HG03378 (cell line): ENCODE results near the gene IL1RAPL1.

Experiments
- ATAC-seq: cut with Tn5 transposase; IDR thresholded peaks from one replicate; pipeline ENCODE4 v1.9.1; 2021; ENCODE audit warnings: mild to moderate bottlenecking, moderate library complexity; ENCODE audit not compliant: unreplicated experiment

Gene IL1RAPL1

DNA sequence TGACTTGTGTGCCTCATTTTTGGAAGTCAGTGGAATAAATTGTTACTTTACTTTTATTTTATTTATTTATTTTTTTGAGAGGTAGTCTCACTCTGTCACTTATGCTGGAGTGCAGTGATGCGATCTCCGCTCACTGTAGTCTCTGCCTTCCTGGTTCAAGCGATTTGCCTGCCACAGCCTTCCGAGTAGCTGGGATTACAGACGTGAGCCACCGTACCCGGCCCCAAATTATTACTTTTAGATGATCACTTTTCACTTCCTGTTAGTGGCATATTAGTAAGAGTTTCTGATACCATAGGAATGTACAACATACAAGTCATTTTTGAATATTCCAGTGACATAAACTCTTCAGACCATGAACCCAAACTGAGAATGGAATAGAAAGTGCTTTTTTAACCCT, 1017.1 kb downstream of the IL1RAPL1 start:
- no peak for ATAC-seq

DNA sequence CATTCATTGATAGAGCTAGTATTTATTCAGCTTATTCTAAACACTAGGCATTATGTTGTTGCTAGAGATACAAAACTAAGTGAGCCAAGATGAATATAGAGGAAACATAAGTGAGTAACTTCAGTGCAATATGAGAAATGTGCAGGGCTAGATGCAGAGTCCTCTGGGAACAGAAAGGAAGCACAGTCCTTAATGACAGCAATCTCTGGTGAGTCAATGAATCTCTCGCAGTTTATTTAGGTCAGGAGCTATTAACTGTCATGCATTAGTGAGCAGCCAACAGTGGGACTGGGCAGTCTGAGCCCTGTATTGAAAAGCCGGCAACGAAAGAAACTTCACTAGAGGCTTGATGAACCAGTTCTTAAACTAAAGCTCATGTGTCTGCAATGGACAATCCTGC, 1030.0 kb downstream of the IL1RAPL1 start:
- no peak for ATAC-seq

GRCh38 chrX:29617725-29618124, 1030.5 kb downstream of the IL1RAPL1 start:
- no peak for ATAC-seq

- peak; percentile 81 for ATAC-seq
These were observed 1040.6 kb downstream of the IL1RAPL1 start for GRCh38 chrX:29627833-29628232.

DNA sequence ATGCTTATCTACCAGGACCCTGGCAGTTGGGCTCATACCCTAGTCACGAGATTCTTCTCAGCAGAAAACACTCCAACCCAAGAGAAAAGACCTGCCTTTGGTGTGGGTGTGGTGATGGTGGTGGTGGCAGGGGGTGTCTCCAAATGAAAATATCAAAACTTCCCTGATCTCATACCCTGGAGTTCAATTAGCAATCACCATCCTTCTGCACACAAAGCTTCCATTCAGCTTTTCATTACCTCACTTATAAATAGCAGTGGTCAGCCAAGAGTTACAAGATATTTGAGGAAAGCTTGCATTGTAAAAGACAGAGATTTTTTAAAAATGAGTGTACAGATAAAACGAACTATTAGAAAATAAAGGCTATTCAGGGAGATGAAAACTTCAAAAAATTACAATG, 1047.3 kb downstream of the IL1RAPL1 start:
- ATAC-seq, result no peak

DNA sequence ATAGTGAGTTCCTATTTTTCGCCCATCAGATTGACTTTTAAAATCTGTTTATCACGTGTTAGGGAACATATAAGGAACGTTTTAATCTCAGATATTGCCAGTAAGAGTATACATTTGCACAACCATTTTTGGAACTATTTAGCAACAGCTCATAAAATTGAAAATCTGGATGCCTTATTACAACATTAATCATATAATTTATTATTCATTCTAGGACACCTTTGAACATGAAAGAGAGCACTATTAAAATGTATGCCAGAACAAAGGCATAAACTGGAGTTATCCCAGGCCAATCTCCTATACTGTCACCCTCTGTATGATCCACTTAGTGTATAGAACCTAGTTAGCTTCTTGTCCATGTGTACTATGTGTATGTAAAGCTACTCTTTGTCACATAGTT, 1049.1 kb downstream of the IL1RAPL1 start:
- ATAC-seq, result no peak

DNA sequence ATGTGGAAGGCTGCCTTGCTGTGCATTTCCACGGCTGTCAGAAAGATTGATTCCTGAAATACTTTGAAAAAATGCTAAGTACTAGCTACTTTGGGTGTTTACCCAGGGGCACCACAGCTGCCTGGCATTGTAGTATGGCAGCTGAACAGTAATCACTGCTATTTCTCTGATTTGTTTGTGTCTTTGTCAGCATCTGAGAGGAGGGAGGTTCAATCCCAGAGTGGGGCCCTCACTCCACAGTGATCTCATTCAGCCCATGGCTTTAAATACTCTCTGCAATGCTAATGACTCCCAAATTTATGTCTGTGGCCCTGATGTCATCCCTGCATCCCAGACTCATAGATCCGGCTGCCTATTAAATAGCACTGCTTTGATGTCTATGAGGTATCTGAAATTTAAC, 1052.9 kb downstream of the IL1RAPL1 start:
- no peak for ATAC-seq

GRCh38 chrX:29641461-29641860, 1054.2 kb downstream of the IL1RAPL1 start:
- no peak for ATAC-seq

DNA sequence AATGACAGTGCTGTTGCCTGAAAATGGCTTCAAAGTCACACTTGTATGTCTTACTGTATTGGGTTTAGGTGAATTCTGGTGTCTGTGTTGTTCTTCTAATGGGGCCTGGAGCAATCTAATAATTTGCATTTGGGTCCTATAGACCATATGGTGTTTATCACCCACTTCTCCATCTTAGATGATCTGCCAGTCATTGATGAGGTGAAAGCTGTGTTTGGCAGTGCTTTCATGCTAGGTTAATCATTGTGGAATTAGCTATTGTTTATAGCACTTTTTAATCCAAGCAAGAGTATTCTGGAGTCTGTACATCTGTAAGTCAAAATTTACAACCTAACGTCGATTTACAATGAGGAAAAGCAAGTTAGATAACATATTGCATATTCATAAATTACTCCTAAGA, 1055.9 kb downstream of the IL1RAPL1 start:
- no peak for ATAC-seq

- ATAC-seq, result no peak
These were observed 1060.9 kb downstream of the IL1RAPL1 start for GRCh38 chrX:29648161-29648560.

DNA sequence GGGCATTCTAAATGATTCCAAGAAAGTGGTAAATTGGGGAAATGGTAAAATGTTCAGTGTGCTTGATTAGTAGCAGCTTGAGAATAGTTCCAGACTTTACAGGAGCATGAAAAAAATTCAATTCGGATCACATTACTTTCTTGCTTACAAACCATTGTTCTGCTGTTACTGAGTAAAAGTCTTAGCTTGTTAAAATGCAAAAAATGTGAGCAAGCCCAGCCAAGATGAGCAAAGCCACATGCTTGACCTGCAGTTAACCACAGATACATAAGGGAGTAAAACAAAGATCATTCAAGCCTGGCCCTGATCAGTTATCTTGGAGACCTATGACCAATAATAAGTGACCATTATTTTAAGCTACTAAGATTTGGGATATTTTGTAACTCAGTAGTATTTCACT, 1065.2 kb downstream of the IL1RAPL1 start:
- ATAC-seq, result no peak

- ATAC-seq, result no peak
These were observed 1066.5 kb downstream of the IL1RAPL1 start for GRCh38 chrX:29653721-29654120.

- ATAC-seq, result no peak
These were observed 1072.7 kb downstream of the IL1RAPL1 start for GRCh38 chrX:29659911-29660310.

- ATAC-seq, result no peak
These were observed 1074.0 kb downstream of the IL1RAPL1 start for GRCh38 chrX:29661290-29661689.

- ATAC-seq, result peak; percentile 51
These were observed 1074.9 kb downstream of the IL1RAPL1 start for GRCh38 chrX:29662101-29662500.

DNA sequence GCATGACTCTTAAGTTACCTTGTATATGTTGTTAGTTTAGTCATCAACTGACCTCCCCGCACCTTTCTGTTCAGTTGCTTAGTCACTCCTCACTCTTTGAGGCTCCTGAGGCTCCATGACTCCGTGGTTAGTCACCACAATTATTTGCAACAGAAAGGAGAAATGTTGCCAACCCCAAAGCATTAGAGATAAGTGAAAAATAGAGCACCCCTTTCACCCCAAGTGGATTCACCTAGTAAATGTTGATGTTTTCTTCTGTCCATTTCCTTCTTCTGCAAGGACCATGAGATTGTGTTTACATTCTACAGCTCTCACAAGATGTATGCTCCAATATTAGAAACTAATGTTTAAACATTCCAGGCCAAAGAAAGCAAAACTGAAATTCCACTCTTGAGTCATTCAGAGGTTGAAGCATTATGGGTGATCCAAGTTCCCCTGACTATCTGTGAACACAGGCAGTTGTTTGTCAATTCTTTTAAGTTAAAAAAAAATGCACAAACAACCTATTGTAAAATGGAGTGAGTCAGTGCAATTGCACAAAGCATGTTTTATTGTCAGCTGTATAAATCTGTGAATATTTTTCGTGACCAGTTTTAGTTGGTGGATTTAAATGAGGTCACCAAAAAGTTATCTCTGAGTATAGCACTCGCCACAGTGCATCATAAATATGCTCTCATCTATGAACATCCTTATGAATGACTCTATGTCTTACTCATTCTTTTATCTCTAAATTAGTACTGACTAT, 1075.7 kb downstream of the IL1RAPL1 start:
- peak; percentile 73 for ATAC-seq

DNA sequence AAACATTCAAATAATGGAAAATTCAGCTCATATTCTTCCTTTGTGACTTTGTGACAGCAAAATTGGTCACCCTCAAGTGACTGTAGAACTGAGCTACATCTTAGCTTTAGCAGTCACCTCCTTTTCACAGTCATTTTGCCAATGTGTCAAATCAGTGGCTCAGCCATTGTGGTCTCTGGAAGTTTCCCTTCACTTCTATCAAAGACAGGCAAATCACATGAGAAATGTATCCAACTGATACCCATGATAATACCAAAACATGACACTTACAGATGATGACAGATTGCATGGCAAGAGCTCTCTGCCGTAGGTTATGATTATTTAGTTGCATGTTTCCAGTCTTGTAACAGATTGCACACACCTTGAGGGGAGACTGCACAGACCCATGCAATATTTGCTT, 1078.3 kb downstream of the IL1RAPL1 start:
- no peak for ATAC-seq

DNA sequence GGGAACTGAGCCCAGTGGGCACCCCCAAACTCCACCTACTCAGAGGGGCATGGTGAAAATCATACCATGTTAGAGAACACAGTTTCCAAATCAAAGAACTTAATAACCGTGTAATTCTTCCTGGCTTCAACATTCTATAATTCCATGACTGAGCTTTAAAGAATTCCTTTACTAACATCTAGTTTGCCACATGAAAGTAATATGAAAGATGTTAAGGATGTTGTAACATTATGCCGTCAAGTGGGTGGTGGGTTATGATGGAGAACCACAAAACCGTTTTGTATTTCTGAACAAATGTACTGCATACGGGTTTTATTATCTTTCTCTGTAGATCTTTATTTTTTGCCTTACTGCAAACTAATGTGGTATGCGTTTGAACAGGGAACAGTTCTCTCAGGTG, 1079.1 kb downstream of the IL1RAPL1 start:
- no peak for ATAC-seq

DNA sequence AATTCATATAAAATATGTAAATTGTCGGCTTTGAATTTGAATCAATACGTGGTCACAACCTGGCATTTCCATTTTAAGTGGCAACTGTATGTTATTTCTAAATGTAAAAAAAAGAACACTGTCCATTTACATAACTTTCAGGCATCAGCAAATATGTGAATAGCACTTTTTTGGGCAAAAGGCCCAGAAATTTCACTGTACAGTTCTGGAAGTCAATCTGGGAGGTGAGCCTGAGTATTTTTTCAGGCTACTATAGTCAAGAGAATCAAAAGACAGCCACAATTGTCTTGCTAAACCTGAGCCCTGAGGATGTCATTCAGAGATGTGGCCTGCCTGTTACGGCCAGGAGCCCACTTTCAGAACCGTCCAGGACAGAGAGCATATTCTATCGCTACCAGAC, 1084.2 kb downstream of the IL1RAPL1 start:
- no peak for ATAC-seq

GRCh38 chrX:29687687-29688086, 1100.4 kb downstream of the IL1RAPL1 start:
- no peak for ATAC-seq

- no peak for ATAC-seq
These were observed 1102.8 kb downstream of the IL1RAPL1 start for GRCh38 chrX:29690061-29690460.

DNA sequence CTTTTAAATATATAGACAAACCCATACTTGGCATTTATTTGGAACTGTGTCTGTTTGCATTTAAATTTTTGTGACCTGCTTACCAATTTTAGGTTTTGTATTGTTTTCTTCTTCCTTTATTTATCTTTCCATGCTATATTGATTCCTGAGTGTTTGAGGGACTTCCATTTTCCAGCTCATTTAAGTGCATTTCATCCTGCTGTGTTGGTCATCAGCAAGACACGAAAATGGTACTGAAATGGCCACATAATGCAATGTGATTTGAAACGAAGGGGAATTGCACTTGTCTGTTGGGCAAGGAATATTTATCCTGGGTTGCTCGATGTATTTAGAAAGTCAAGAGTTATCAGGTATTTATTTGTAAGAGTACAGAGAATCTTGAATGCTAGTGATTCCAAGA, 1103.8 kb downstream of the IL1RAPL1 start:
- no peak for ATAC-seq

GRCh38 chrX:29693912-29694311, 1106.7 kb downstream of the IL1RAPL1 start:
- no peak for ATAC-seq
